Stimulated activated CD4-positive, alpha-beta T cell treated with anti-CD3 and anti-CD28 coated beads, Interleukin-1b, Interleukin-23, amount 100 ng/mL, for 24 hours (primary cell): ENCODE data around the gene FNDC1.

Source experiments
- DNase-seq, 4 experiments: peaks; one replicate each; pipeline ENCODE4 v3.0.0-alpha.2; 2020; ENCODE audit warnings: low read depth in 4 of 4, low spot score in 1 of 4

FNDC1 gene

GRCh38 chr6:159305159-159305558 lies 136.0 kb downstream of the FNDC1 start:
- DNase-seq: no peak

GRCh38 chr6:159305804-159306537 lies 136.8 kb downstream of the FNDC1 start:
- no peak for DNase-seq

- no peak for DNase-seq
These were observed 138.1 kb downstream of the FNDC1 start for GRCh38 chr6:159307246-159307790.

- DNase-seq: no peak
These were observed 139.0 kb downstream of the FNDC1 start for GRCh38 chr6:159308198-159308597.

- DNase-seq: no peak
These were observed 140.5 kb downstream of the FNDC1 start for GRCh38 chr6:159309723-159310122.

- no peak for DNase-seq
These were observed 142.4 kb downstream of the FNDC1 start for GRCh38 chr6:159311618-159312017.

- DNase-seq: no peak
These were observed 143.0 kb downstream of the FNDC1 start for GRCh38 chr6:159312206-159312605.

- no peak for DNase-seq
These were observed 143.8 kb downstream of the FNDC1 start for GRCh38 chr6:159313018-159313417.

- no peak for DNase-seq
These were observed 146.4 kb downstream of the FNDC1 start for GRCh38 chr6:159315562-159315961.

GRCh38 chr6:159317430-159317829 lies 148.2 kb downstream of the FNDC1 start:
- no peak for DNase-seq

GRCh38 chr6:159321267-159321666 lies 152.1 kb downstream of the FNDC1 start:
- DNase-seq: no peak
